ENCODE data around the gene JMJD7. TPM values are rescaled to one million over a fixed set of nuclear protein-coding genes. Genes with fewer than 3 reads are reported as not detected.

JMJD7 gene
- polyA plus RNA-seq, 4 donors, result 6.8 to 11.4 (median 8.8) TPM

GRCh38 chr15:41884458-41884857, 56.6 kb downstream of the JMJD7 start:
- FAIRE-seq (no peak), DNase-seq (no peak)
- no peak overlapping the region for H3K4me3 ChIP-seq (ENCODE audit: low read depth in 1 of 3, low read length in 3 of 3)
- H3K4me1 ChIP-seq (ENCODE audit: control insufficient read depth in 3 of 3, insufficient read depth in 2 of 3, low read depth in 1 of 3, low read length in 2 of 3), result peaks cover 0 to 5% (median 3%) of the 10 kb centered on the region in 3 donors
- no peaks in the 10 kb centered on the region for H3K9me3 ChIP-seq (ENCODE audit: control insufficient read depth in 2 of 2, insufficient read depth in 1 of 2, low read depth in 1 of 2, low read length in 1 of 2)
- H3K27ac ChIP-seq (ENCODE audit: low read depth in 1 of 3, low read length in 2 of 3), result no peak overlapping the region
- 63 to 79% (median 75%) methylated on average over 7 of the region's 7 CpGs for WGBS, 3 donors
- H3K27me3 ChIP-seq (ENCODE audit: control insufficient read depth in 3 of 3, insufficient read depth in 3 of 3, low read length in 3 of 3), result peaks cover 0 to 16% (median 0%) of the 10 kb centered on the region in 3 donors
- peaks cover 0 to 2% (median 0%) of the 10 kb centered on the region in 3 donors for H3K36me3 ChIP-seq (ENCODE audit: control insufficient read depth in 3 of 3, insufficient read depth in 2 of 3, low read depth in 1 of 3, low read length in 3 of 3)

DNA sequence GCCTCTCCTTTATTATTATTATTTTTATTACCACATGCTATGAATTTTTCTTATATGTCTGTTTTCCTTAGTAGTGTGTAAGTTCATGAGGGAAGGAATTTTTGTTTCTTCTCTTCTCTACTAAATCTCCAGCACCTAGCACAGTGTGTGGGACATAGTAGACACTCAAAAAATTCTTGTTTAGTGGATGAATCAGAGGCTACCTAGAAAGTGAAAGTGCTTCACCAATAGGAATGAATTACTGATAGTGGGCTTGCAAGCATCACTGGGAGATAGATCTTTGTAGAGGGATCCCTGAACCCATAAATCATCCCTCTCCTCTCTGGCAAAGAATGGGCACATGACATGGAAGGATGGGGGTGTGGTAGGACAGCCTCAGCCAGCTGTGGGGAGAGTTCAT, 57.4 kb downstream of the JMJD7 start:
- FAIRE-seq (no peak), DNase-seq (no peak)
- Histone ChIP-seq H3K4me1 (ENCODE audit: control insufficient read depth in 3 of 3, insufficient read depth in 2 of 3, low read depth in 1 of 3, low read length in 2 of 3) (peaks cover 0 to 5% (median 3%) of the 10 kb centered on the region in 3 donors), H3K9me3 (ENCODE audit: control insufficient read depth in 2 of 2, insufficient read depth in 1 of 2, low read depth in 1 of 2, low read length in 1 of 2) (no peaks in the 10 kb centered on the region), H3K27ac (ENCODE audit: low read depth in 1 of 3, low read length in 2 of 3) (no peak overlapping the region), H3K27me3 (ENCODE audit: control insufficient read depth in 3 of 3, insufficient read depth in 3 of 3, low read length in 3 of 3) (peaks cover 0 to 16% (median 0%) of the 10 kb centered on the region in 3 donors), H3K36me3 (ENCODE audit: control insufficient read depth in 3 of 3, insufficient read depth in 2 of 3, low read depth in 1 of 3, low read length in 3 of 3) (peaks cover 0 to 2% (median 0%) of the 10 kb centered on the region in 3 donors), H3K4me3 (ENCODE audit: low read depth in 1 of 3, low read length in 3 of 3) (no peak overlapping the region)

GRCh38 chr15:41885841-41886240, 57.9 kb downstream of the JMJD7 start:
- no peak overlapping the region for H3K4me3 ChIP-seq (ENCODE audit: low read depth in 1 of 3, low read length in 3 of 3)
- H3K4me1 ChIP-seq (ENCODE audit: control insufficient read depth in 3 of 3, insufficient read depth in 2 of 3, low read depth in 1 of 3, low read length in 2 of 3), result peaks cover 0 to 5% (median 3%) of the 10 kb centered on the region in 3 donors
- H3K27me3 ChIP-seq (ENCODE audit: control insufficient read depth in 3 of 3, insufficient read depth in 3 of 3, low read length in 3 of 3), result peaks cover 0 to 13% (median 0%) of the 10 kb centered on the region in 3 donors
- FAIRE-seq (no peak), DNase-seq (no peak)
- H3K9me3 ChIP-seq (ENCODE audit: control insufficient read depth in 2 of 2, insufficient read depth in 1 of 2, low read depth in 1 of 2, low read length in 1 of 2), result no peaks in the 10 kb centered on the region
- no peak overlapping the region for H3K27ac ChIP-seq (ENCODE audit: low read depth in 1 of 3, low read length in 2 of 3)
- H3K36me3 ChIP-seq (ENCODE audit: control insufficient read depth in 3 of 3, insufficient read depth in 2 of 3, low read depth in 1 of 3, low read length in 3 of 3), result peaks cover 0 to 2% (median 0%) of the 10 kb centered on the region in 3 donors
- WGBS, 3 donors, result 94 to 97% (median 95%) methylated on average over 14 of the region's 14 CpGs

DNA sequence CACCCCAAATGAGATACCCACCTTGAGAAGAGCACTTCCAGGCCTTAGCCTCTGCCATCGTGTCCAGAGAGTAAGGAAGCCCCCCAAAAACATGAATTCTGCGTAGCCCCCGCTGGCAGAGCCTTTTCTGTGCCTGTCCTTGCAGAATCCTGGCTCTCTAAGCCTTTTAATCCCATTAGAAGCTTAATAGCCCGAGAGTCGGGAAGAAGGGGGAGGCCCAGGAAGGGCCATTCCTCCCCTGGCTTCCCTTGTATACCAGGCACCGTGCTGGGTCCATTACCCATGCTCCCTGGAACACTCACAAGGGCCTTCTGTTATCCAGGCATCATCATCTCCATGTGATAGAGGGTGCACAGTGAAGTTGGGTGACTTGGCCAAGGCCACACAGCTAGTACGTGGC, 58.8 kb downstream of the JMJD7 start:
- H3K4me1 ChIP-seq (ENCODE audit: control insufficient read depth in 3 of 3, insufficient read depth in 2 of 3, low read depth in 1 of 3, low read length in 2 of 3), result peaks cover 0 to 5% (median 3%) of the 10 kb centered on the region in 3 donors
- H3K27ac ChIP-seq (ENCODE audit: low read depth in 1 of 3, low read length in 2 of 3), result no peak overlapping the region
- FAIRE-seq (no peak), DNase-seq (no peak)
- H3K4me3 ChIP-seq (ENCODE audit: low read depth in 1 of 3, low read length in 3 of 3), result no peak overlapping the region
- H3K9me3 ChIP-seq (ENCODE audit: control insufficient read depth in 2 of 2, insufficient read depth in 1 of 2, low read depth in 1 of 2, low read length in 1 of 2), result no peaks in the 10 kb centered on the region
- 88 to 93% (median 92%) methylated on average over 7 of the region's 7 CpGs for WGBS, 3 donors
- peaks cover 0 to 5% (median 0%) of the 10 kb centered on the region in 3 donors for H3K27me3 ChIP-seq (ENCODE audit: control insufficient read depth in 3 of 3, insufficient read depth in 3 of 3, low read length in 3 of 3)
- H3K36me3 ChIP-seq (ENCODE audit: control insufficient read depth in 3 of 3, insufficient read depth in 2 of 3, low read depth in 1 of 3, low read length in 3 of 3), result peaks cover 0 to 2% (median 0%) of the 10 kb centered on the region in 3 donors

- WGBS, 3 donors, result 95 to 97% (median 96%) methylated on average over 8 to 10 of the region's 10 CpGs
- H3K4me3 ChIP-seq (ENCODE audit: low read depth in 1 of 3, low read length in 3 of 3), result no peak overlapping the region
- peaks cover 0 to 5% (median 3%) of the 10 kb centered on the region in 3 donors for H3K4me1 ChIP-seq (ENCODE audit: control insufficient read depth in 3 of 3, insufficient read depth in 2 of 3, low read depth in 1 of 3, low read length in 2 of 3)
- no peak overlapping the region for H3K27ac ChIP-seq (ENCODE audit: low read depth in 1 of 3, low read length in 2 of 3)
- DNase-seq, result no peak
- H3K27me3 ChIP-seq (ENCODE audit: control insufficient read depth in 3 of 3, insufficient read depth in 3 of 3, low read length in 3 of 3), result peaks cover 0 to 5% (median 0%) of the 10 kb centered on the region in 3 donors
- peaks cover 0 to 2% (median 0%) of the 10 kb centered on the region in 3 donors for H3K36me3 ChIP-seq (ENCODE audit: control insufficient read depth in 3 of 3, insufficient read depth in 2 of 3, low read depth in 1 of 3, low read length in 3 of 3)
- no peak for FAIRE-seq
- no peaks in the 10 kb centered on the region for H3K9me3 ChIP-seq (ENCODE audit: control insufficient read depth in 2 of 2, insufficient read depth in 1 of 2, low read depth in 1 of 2, low read length in 1 of 2)
Observed at GRCh38 chr15:41887161-41887560, 59.3 kb downstream of the JMJD7 start.

Other genes with a start within 250 kb of the JMJD7 start
- 10 to 100 TPM in 1 of 4 donors, 1 to 10 TPM in 3; 1.4 to 21.0 (median 3.7) TPM for gene MGA, start 167.7 kb upstream of the JMJD7 start, polyA plus RNA-seq
- gene MAPKBP1, start 53.6 kb upstream of the JMJD7 start, polyA plus RNA-seq, result 10 to 100 TPM in 3 of 4 donors, 1 to 10 TPM in 1; 8.3 to 30.2 (median 23.6) TPM
- gene PLA2G4B, start 10.8 kb downstream of the JMJD7 start, polyA plus RNA-seq, result 10 to 100 TPM in 2 of 4 donors, 1 to 10 TPM in 2; 4.6 to 13.0 (median 10.2) TPM
- 1 to 10 TPM in 1 of 4 donors, under 1 TPM in 3; 0.45 to 1.6 (median 0.57) TPM for gene SPTBN5, start 66.0 kb downstream of the JMJD7 start, polyA plus RNA-seq
- 10 to 100 TPM in 2 of 4 donors, 1 to 10 TPM in 2; 9.4 to 14.1 (median 11.5) TPM for gene EHD4, start 144.5 kb downstream of the JMJD7 start, polyA plus RNA-seq
- under 1 TPM in 2 of 4 donors, not detected in 2; 0.13 to 0.80 TPM for gene PLA2G4E, start 192.9 kb downstream of the JMJD7 start, polyA plus RNA-seq